GM12872 (cell line): ENCODE measurements around the gene C12orf42.

Experiments
- CTCF ChIP-seq: IDR thresholded peaks from 3 replicates; pipeline ENCODE4 v1.5.1; 2011; ENCODE audit warnings: low read depth, mild to moderate bottlenecking, low read length, moderate library complexity; ENCODE audit not compliant: insufficient read depth

Gene C12orf42

GRCh38 chr12:103495469-103496456, at the start of gene C12orf42:
Gene C12orf42 (minus strand): TSS chr12:103495968. CDS start chr12:103478426, 17,542 bp downstream.
- peak; percentile 69 for TF ChIP-seq CTCF

- TF ChIP-seq CTCF, result no peak
These were observed 46.3 kb upstream of the C12orf42 start for GRCh38 chr12:103542078-103542477.

GRCh38 chr12:103540319-103540718, 44.6 kb upstream of the C12orf42 start:
- TF ChIP-seq CTCF, result no peak

GRCh38 chr12:103538397-103538796, 42.6 kb upstream of the C12orf42 start:
- TF ChIP-seq CTCF, result no peak

GRCh38 chr12:103530307-103531066, 34.7 kb upstream of the C12orf42 start:
- no peak for TF ChIP-seq CTCF

GRCh38 chr12:103529306-103529705, 33.5 kb upstream of the C12orf42 start:
- no peak for TF ChIP-seq CTCF

GRCh38 chr12:103524238-103524875, 28.6 kb upstream of the C12orf42 start:
- TF ChIP-seq CTCF, result no peak
